MM.1S (cell line): ENCODE data around the gene EVI5.

Experiments
- DNase-seq: peaks from one replicate; pipeline ENCODE4 v3.0.0-alpha.2; 2015
- H2AFZ ChIP-seq: fragments of 300-600 bp; sonication (generic); 2 replicates; pipeline ENCODE4 v1.6.0; 2016; ENCODE audit warnings: antibody characterized with exemption, low read length
- H3F3A ChIP-seq: fragments of 300-600 bp; sonication (generic); 2 replicates; pipeline ENCODE4 v1.6.1; 2016; ENCODE audit warnings: mild to moderate bottlenecking, antibody characterized with exemption, low read length, moderate library complexity, mixed read lengths; ENCODE audit not compliant: insufficient read depth
- H3K27ac ChIP-seq: fragments of 300-600 bp; sonication (generic); 2 replicates; pipeline ENCODE4 v1.5.1; 2016; ENCODE audit warnings: mild to moderate bottlenecking, low read length
- H3K27me3 ChIP-seq: fragments of 300-600 bp; sonication (generic); replicated peaks from 2 replicates; pipeline ENCODE4 v1.6.0; 2016; ENCODE audit warnings: low read length; ENCODE audit not compliant: insufficient read depth
- H3K36me3 ChIP-seq: fragments of 300-600 bp; sonication (generic); replicated peaks from 2 replicates; pipeline ENCODE4 v1.6.1; 2016; ENCODE audit warnings: mild to moderate bottlenecking, low read length, mixed read lengths; ENCODE audit not compliant: insufficient read depth
- H3K4me1 ChIP-seq: fragments of 300-600 bp; sonication (generic); 2 replicates; pipeline ENCODE4 v1.6.1; 2016; ENCODE audit warnings: low read length, mixed read lengths
- H3K4me2 ChIP-seq: fragments of 300-600 bp; sonication (generic); 2 replicates; pipeline ENCODE4 v1.6.0; 2016; ENCODE audit warnings: low read depth, low read length
- H3K4me3 ChIP-seq: fragments of 300-600 bp; sonication (generic); 2 replicates; pipeline ENCODE4 v1.5.1; 2016; ENCODE audit warnings: low read length, mixed read lengths
- H3K79me2 ChIP-seq: fragments of 300-600 bp; sonication (generic); 2 replicates; pipeline ENCODE4 v1.6.1; 2016; ENCODE audit warnings: mixed run types, low read length, mixed read lengths
- H3K9ac ChIP-seq: fragments of 300-600 bp; sonication (generic); 2 replicates; pipeline ENCODE4 v1.6.1; 2016; ENCODE audit warnings: low read length, mixed read lengths
- H3K9me2 ChIP-seq: fragments of 300-600 bp; sonication (generic); replicated peaks from 2 replicates; pipeline ENCODE4 v1.6.1; 2016; ENCODE audit warnings: mild to moderate bottlenecking, low read length, mixed read lengths; ENCODE audit not compliant: insufficient read depth
- H3K9me3 ChIP-seq: fragments of 300-600 bp; sonication (generic); replicated peaks from 2 replicates; pipeline ENCODE4 v1.6.1; 2016; ENCODE audit warnings: mild to moderate bottlenecking, low read length, mixed read lengths; ENCODE audit not compliant: insufficient read depth
- H4K20me1 ChIP-seq: fragments of 300-600 bp; sonication (generic); 2 replicates; pipeline ENCODE4 v1.6.1; 2016; ENCODE audit warnings: mild to moderate bottlenecking, low read length, moderate library complexity, mixed read lengths; ENCODE audit not compliant: insufficient read depth
- CTCF ChIP-seq: fragments of 300-600 bp; sonication (generic); IDR thresholded peaks from 2 replicates; pipeline ENCODE4 v1.5.1; 2016; ENCODE audit warnings: antibody characterized with exemption, low read length, mixed read lengths
- EZH2 ChIP-seq: fragments of 300-600 bp; sonication (generic); optimal IDR thresholded peaks from 2 replicates; pipeline ENCODE3; 2017; ENCODE audit warnings: low read depth, mild to moderate bottlenecking, antibody characterized with exemption, low read length, mixed read lengths
- EZH2phosphoT487 ChIP-seq: fragments of 300-600 bp; sonication (generic); IDR thresholded peaks from 2 replicates; pipeline ENCODE4 v1.6.1; 2018; ENCODE audit warnings: antibody characterized with exemption, low read length

Gene EVI5

DNA sequence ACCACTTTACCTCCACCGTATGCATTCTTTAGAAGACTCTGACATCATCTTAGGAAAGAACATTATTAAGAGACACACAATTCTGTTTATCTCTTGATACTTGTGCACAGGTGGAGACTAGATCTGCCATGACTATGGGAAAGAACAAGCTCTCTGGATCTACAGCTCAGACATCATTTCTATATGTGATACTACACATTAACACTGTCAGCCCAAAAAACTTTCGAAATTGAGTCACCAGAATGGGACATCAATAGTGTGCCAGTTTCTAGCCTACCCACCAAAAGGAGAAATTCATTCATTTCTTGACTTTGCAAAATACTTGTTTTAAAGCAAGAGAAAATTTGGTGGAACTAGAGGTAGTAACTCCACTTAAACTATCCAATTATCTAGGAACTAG, 6.0 kb upstream of the EVI5 start:
- DNase-seq: no peak

DNA sequence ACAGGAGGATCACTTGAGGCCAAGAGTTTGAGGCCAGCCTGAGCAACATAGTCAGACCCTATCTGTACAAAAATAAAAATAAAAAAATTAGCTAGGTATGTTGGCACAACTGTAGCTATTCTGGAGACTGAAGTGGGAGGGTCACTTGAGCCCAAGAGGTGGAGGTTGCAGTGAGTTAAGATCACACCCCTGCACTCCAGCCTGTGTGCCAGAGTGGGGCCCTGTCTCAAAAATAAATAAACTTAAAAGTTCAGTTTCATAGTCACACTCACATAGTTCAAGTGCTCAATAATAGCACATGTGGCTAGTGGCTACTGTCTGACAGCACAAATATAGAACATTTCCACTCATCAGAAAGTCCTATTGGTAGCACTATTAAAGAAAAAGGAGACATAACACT, 5.2 kb upstream of the EVI5 start:
- no peaks in the 10 kb centered on the region for H4K20me1 ChIP-seq
- H2AFZ ChIP-seq: no peak overlapping the region
- no peaks in the 10 kb centered on the region for H3K9me2 ChIP-seq

More for the DNA sequence above, 6.0 kb upstream of the EVI5 start:
- H3K27me3 ChIP-seq: no peaks in the 10 kb centered on the region
- no peak overlapping the region for H3K27ac ChIP-seq
- no peaks in the 10 kb centered on the region for H3F3A ChIP-seq
- no peak overlapping the region for H3K4me2 ChIP-seq
- H3K4me3 ChIP-seq: no peak overlapping the region
- H4K20me1 ChIP-seq: no peaks in the 10 kb centered on the region
- no peaks in the 10 kb centered on the region for H3K36me3 ChIP-seq
- H3K9me3 ChIP-seq: no peaks in the 10 kb centered on the region
- H2AFZ ChIP-seq: no peak overlapping the region
- H3K9ac ChIP-seq: no peak overlapping the region
- TF ChIP-seq CTCF (no peak), EZH2phosphoT487 (no peak), EZH2 (no peak)
- H3K79me2 ChIP-seq: no peaks in the 10 kb centered on the region
- no peaks in the 10 kb centered on the region for H3K4me1 ChIP-seq
- no peaks in the 10 kb centered on the region for H3K9me2 ChIP-seq

DNA sequence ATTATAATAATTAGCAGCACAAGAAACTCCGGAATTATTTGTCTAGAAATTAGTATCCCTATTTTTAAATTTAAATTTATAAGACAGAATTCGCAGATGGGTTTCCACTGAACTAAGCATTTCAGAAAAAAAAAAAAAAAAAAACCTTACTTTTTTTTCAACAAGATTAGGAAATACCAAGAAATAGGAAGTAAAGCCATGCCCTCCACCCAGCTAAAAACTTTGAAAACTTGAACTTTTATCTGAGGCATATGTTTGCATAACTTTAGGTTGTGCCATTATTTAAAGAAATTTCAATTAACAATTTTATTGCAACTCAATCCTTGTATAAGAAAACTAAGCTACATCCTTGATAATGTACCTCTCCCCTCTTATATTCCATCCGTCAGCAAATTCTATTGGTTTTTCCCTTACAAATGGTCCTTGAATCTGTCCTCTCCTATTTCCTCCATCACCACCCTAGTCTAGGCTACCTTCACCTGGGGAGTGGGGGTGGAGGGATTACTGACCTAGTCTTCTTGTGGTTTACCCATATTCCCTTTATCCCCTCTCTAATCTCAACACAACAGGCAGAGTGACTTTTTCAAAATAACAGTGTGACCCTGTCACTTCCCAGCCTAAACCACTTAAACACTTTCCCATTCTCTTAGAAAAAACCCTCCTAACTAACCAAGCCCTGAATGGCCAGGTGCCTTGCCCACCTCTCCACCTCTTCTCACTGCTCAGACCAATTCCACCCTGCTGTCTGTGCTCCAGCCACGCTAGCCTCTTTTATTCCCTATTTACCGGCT, 1.4 kb upstream of the EVI5 start:
- H4K20me1 ChIP-seq: no peaks in the 10 kb centered on the region
- no peak overlapping the region; the same call in 1 of the 2 replicates for H3K4me2 ChIP-seq
- H3K27me3 ChIP-seq: no peaks in the 10 kb centered on the region
- peaks cover 13% of the 10 kb centered on the region for H3K79me2 ChIP-seq
- no peak overlapping the region for H3K4me3 ChIP-seq
- no peak overlapping the region for H3K9ac ChIP-seq
- H3F3A ChIP-seq: no peaks in the 10 kb centered on the region; the same call in 1 of the 2 replicates
- no peaks in the 10 kb centered on the region for H3K9me2 ChIP-seq
- DNase-seq: no peak
- no peaks in the 10 kb centered on the region for H3K9me3 ChIP-seq
- no peaks in the 10 kb centered on the region for H3K4me1 ChIP-seq
- no peaks in the 10 kb centered on the region for H3K36me3 ChIP-seq
- TF ChIP-seq CTCF: no peak
- no peak for TF ChIP-seq EZH2phosphoT487
- TF ChIP-seq EZH2: no peak
- H3K27ac ChIP-seq: no peak overlapping the region
- no peak overlapping the region for H2AFZ ChIP-seq

More for the DNA sequence above, 5.2 kb upstream of the EVI5 start:
- no peak overlapping the region for H3K9ac ChIP-seq
- H3K9me3 ChIP-seq: no peaks in the 10 kb centered on the region
- DNase-seq: no peak
- H3K27me3 ChIP-seq: no peaks in the 10 kb centered on the region
- H3K4me1 ChIP-seq: no peaks in the 10 kb centered on the region
- H3K27ac ChIP-seq: no peak overlapping the region
- no peak overlapping the region for H3K4me3 ChIP-seq
- no peaks in the 10 kb centered on the region for H3K79me2 ChIP-seq
- H3F3A ChIP-seq: no peaks in the 10 kb centered on the region
- TF ChIP-seq EZH2phosphoT487 (no peak), CTCF (no peak), EZH2 (no peak)
- no peaks in the 10 kb centered on the region for H3K36me3 ChIP-seq
- H3K4me2 ChIP-seq: no peak overlapping the region
